T-helper 2 cell treated with Interferon-gamma antibody and Interleukin-4, amounts not matched to agents 5 μg/mL and 100 μg/mL, for 36 hours (primary cell): Measurements from ENCODE around the gene GOLGA8N.

Experiments
- DNase-seq: peaks from one replicate; pipeline ENCODE4 v3.0.0; 2021; ENCODE audit warnings: low spot score
- H3K27ac Mint-ChIP-seq: one replicate; pipeline ENCODE4 v1.8.0; 2021; ENCODE audit warnings: mild to moderate bottlenecking, mixed read lengths
- H3K27me3 Mint-ChIP-seq: one replicate; pipeline ENCODE4 v1.8.0; 2021; ENCODE audit warnings: low read depth, mixed read lengths
- H3K36me3 Mint-ChIP-seq: one replicate; pipeline ENCODE4 v1.8.0; 2021; ENCODE audit warnings: low read depth, mixed read lengths
- H3K4me1 Mint-ChIP-seq: one replicate; pipeline ENCODE4 v1.8.0; 2021; ENCODE audit warnings: low read depth, mixed read lengths
- H3K4me3 Mint-ChIP-seq: one replicate; pipeline ENCODE4 v1.8.0; 2022; ENCODE audit warnings: mild to moderate bottlenecking, moderate library complexity, mixed read lengths
- H3K9me3 Mint-ChIP-seq: one replicate; pipeline ENCODE4 v1.8.0; 2021; ENCODE audit warnings: mixed read lengths

GOLGA8N gene

GRCh38 chr15:32636908-32637567 lies 43.8 kb downstream of the GOLGA8N start:
- H3K9me3 Mint-ChIP-seq = no peaks in the 10 kb centered on the region
- no peaks in the 10 kb centered on the region for H3K27me3 Mint-ChIP-seq
- no peak overlapping the region for H3K27ac Mint-ChIP-seq
- peaks cover 56% of the 10 kb centered on the region for H3K36me3 Mint-ChIP-seq
- no peak overlapping the region for H3K4me3 Mint-ChIP-seq
- H3K4me1 Mint-ChIP-seq = peaks cover 6% of the 10 kb centered on the region
- no peak for DNase-seq

- Mint-ChIP-seq H3K27me3 (no peaks in the 10 kb centered on the region), H3K4me1 (peaks cover 6% of the 10 kb centered on the region), H3K27ac (no peak overlapping the region), H3K4me3 (no peak overlapping the region), H3K9me3 (no peaks in the 10 kb centered on the region), H3K36me3 (peaks cover 55% of the 10 kb centered on the region)
- DNase-seq = no peak
These were observed 44.4 kb downstream of the GOLGA8N start for GRCh38 chr15:32637704-32638103.

- no peaks in the 10 kb centered on the region for H3K9me3 Mint-ChIP-seq
- DNase-seq = no peak
- H3K4me3 Mint-ChIP-seq = no peak within 1 kb of the TSS
- H3K27ac Mint-ChIP-seq = no peak within 1 kb of the TSS
- H3K4me1 Mint-ChIP-seq = peaks cover 4% of the 10 kb centered on the region
- peaks cover 46% of the 10 kb centered on the region for H3K36me3 Mint-ChIP-seq
- H3K27me3 Mint-ChIP-seq = no peaks in the 10 kb centered on the region
These were observed 48.3 kb downstream of the GOLGA8N start, which contains the start of gene SCG5 for GRCh38 chr15:32641517-32642059. Gene SCG5, plus strand, starts transcription at chr15:32641710. Its CDS starts 1,883 bp downstream, at chr15:32643593.

GRCh38 chr15:32642667-32643435 lies 49.6 kb downstream of the GOLGA8N start:
- no peak for DNase-seq
- Mint-ChIP-seq H3K27ac (no peak overlapping the region), H3K36me3 (peaks cover 38% of the 10 kb centered on the region), H3K9me3 (no peaks in the 10 kb centered on the region), H3K27me3 (no peaks in the 10 kb centered on the region), H3K4me3 (no peak overlapping the region), H3K4me1 (peaks cover 4% of the 10 kb centered on the region)

GRCh38 chr15:32643907-32644445 lies 50.7 kb downstream of the GOLGA8N start:
- Mint-ChIP-seq H3K27ac (no peak overlapping the region), H3K4me3 (no peak overlapping the region), H3K27me3 (no peaks in the 10 kb centered on the region), H3K4me1 (peaks cover 4% of the 10 kb centered on the region), H3K36me3 (peaks cover 44% of the 10 kb centered on the region), H3K9me3 (no peaks in the 10 kb centered on the region)
- DNase-seq = no peak

- no peaks in the 10 kb centered on the region for H3K27me3 Mint-ChIP-seq
- H3K36me3 Mint-ChIP-seq = peaks cover 42% of the 10 kb centered on the region
- H3K9me3 Mint-ChIP-seq = no peaks in the 10 kb centered on the region
- H3K27ac Mint-ChIP-seq = no peak overlapping the region
- DNase-seq = no peak
- peaks cover 3% of the 10 kb centered on the region for H3K4me1 Mint-ChIP-seq
- H3K4me3 Mint-ChIP-seq = no peak overlapping the region
These were observed 53.0 kb downstream of the GOLGA8N start for GRCh38 chr15:32646291-32646690.

GRCh38 chr15:32649342-32649741 lies 56.1 kb downstream of the GOLGA8N start:
- Mint-ChIP-seq H3K4me3 (no peak overlapping the region), H3K27me3 (no peaks in the 10 kb centered on the region), H3K9me3 (no peaks in the 10 kb centered on the region), H3K4me1 (peaks cover 1% of the 10 kb centered on the region), H3K36me3 (peaks cover 51% of the 10 kb centered on the region), H3K27ac (no peak overlapping the region)
- no peak for DNase-seq

- no peaks in the 10 kb centered on the region for H3K9me3 Mint-ChIP-seq
- peaks cover 48% of the 10 kb centered on the region for H3K36me3 Mint-ChIP-seq
- no peaks in the 10 kb centered on the region for H3K27me3 Mint-ChIP-seq
- DNase-seq = peak; percentile 33
- H3K27ac Mint-ChIP-seq = no peak overlapping the region
- H3K4me1 Mint-ChIP-seq = peaks cover 2% of the 10 kb centered on the region
- no peak overlapping the region for H3K4me3 Mint-ChIP-seq
These were observed 58.1 kb downstream of the GOLGA8N start for GRCh38 chr15:32651229-32651837.

GRCh38 chr15:32652178-32652577 lies 58.9 kb downstream of the GOLGA8N start:
- Mint-ChIP-seq H3K36me3 (peaks cover 48% of the 10 kb centered on the region), H3K27me3 (no peaks in the 10 kb centered on the region), H3K9me3 (no peaks in the 10 kb centered on the region), H3K27ac (no peak overlapping the region), H3K4me1 (peaks cover 3% of the 10 kb centered on the region), H3K4me3 (no peak overlapping the region)
- DNase-seq = no peak

GRCh38 chr15:32656091-32656490 lies 62.8 kb downstream of the GOLGA8N start:
- Mint-ChIP-seq H3K36me3 (peaks cover 40% of the 10 kb centered on the region), H3K4me3 (no peak overlapping the region), H3K9me3 (no peaks in the 10 kb centered on the region), H3K27ac (no peak overlapping the region), H3K27me3 (no peaks in the 10 kb centered on the region), H3K4me1 (peaks cover 9% of the 10 kb centered on the region)
- DNase-seq = no peak

GRCh38 chr15:32656496-32656895 lies 63.2 kb downstream of the GOLGA8N start:
- DNase-seq = no peak
- Mint-ChIP-seq H3K9me3 (no peaks in the 10 kb centered on the region), H3K27ac (no peak overlapping the region), H3K36me3 (peaks cover 36% of the 10 kb centered on the region), H3K4me3 (no peak overlapping the region), H3K4me1 (peaks cover 9% of the 10 kb centered on the region), H3K27me3 (no peaks in the 10 kb centered on the region)
